Loucy (cell line): Measurements from ENCODE around the gene AADAT.

Source experiments
- H2AFZ ChIP-seq: fragments of 200-600 bp; sonication (generic); 2 replicates; pipeline ENCODE4 v1.6.0; 2016; ENCODE audit warnings: antibody characterized with exemption, mild to moderate bottlenecking, low read length, moderate library complexity
- H3F3A ChIP-seq: fragments of 200-600 bp; 2 replicates; pipeline ENCODE4 v1.6.0; 2016; ENCODE audit warnings: antibody characterized with exemption, low read depth, mild to moderate bottlenecking
- H3K27me3 ChIP-seq: fragments of 200-600 bp; sonication (generic); 2 replicates; pipeline ENCODE4 v1.6.1; 2014; ENCODE audit warnings: low read length, mild to moderate bottlenecking; ENCODE audit not compliant: insufficient read depth, poor library complexity, severe bottlenecking
- H3K36me3 ChIP-seq: fragments of 200-600 bp; sonication (generic); 2 replicates; pipeline ENCODE4 v1.6.1; 2016; ENCODE audit warnings: low read length; ENCODE audit not compliant: insufficient read depth
- H3K4me1 ChIP-seq: fragments of 200-600 bp; sonication (generic); 2 replicates; pipeline ENCODE4 v1.5.1; 2014; ENCODE audit warnings: low read length, mild to moderate bottlenecking; ENCODE audit not compliant: insufficient read depth, poor library complexity, severe bottlenecking
- H3K4me2 ChIP-seq: fragments of 200-600 bp; sonication (generic); 2 replicates; pipeline ENCODE4 v1.6.0; 2014; ENCODE audit warnings: antibody characterized with exemption, low read length, low read depth, mild to moderate bottlenecking; ENCODE audit not compliant: poor library complexity, severe bottlenecking
- H3K4me3 ChIP-seq: fragments of 200-600 bp; sonication (generic); 2 replicates; pipeline ENCODE4 v1.5.1; 2014; ENCODE audit warnings: low read length, mild to moderate bottlenecking, mixed read lengths; ENCODE audit not compliant: poor library complexity, severe bottlenecking
- H3K79me2 ChIP-seq: fragments of 200-600 bp; sonication (generic); 2 replicates; pipeline ENCODE4 v1.6.1; 2014; ENCODE audit warnings: low read length; ENCODE audit not compliant: insufficient read depth
- H3K9ac ChIP-seq: fragments of 200-600 bp; sonication (generic); 2 replicates; pipeline ENCODE4 v1.6.0; 2014; ENCODE audit warnings: mild to moderate bottlenecking, low read depth, low read length, moderate library complexity; ENCODE audit not compliant: poor library complexity, severe bottlenecking
- H3K9me2 ChIP-seq: fragments of 200-600 bp; sonication (generic); replicated peaks from 2 replicates; pipeline ENCODE4 v1.6.1; 2016; ENCODE audit warnings: low read depth, low read length, mixed read lengths
- H3K9me3 ChIP-seq: fragments of 200-600 bp; sonication (generic); 2 replicates; pipeline ENCODE4 v1.6.1; 2014; ENCODE audit warnings: mild to moderate bottlenecking, antibody characterized with exemption, low read length, low read depth; ENCODE audit not compliant: insufficient read depth
- H4K20me1 ChIP-seq: fragments of 200-600 bp; sonication (generic); 2 replicates; pipeline ENCODE4 v1.6.0; 2014; ENCODE audit warnings: antibody characterized with exemption, low read length, mild to moderate bottlenecking; ENCODE audit not compliant: insufficient read depth, poor library complexity, severe bottlenecking
- CTCF ChIP-seq: fragments of 200-600 bp; sonication (generic); conservative IDR thresholded peaks from 2 replicates; pipeline ENCODE4 v1.5.1; 2014; ENCODE audit warnings: mild to moderate bottlenecking, antibody characterized with exemption, low read length
- EZH2phosphoT487 ChIP-seq: fragments of 200-600 bp; IDR thresholded peaks from 2 replicates; pipeline ENCODE4 v1.6.1; 2018; ENCODE audit warnings: antibody characterized with exemption, mild to moderate bottlenecking, moderate library complexity, borderline replicate concordance

The AADAT gene

GRCh38 chr4:170137466-170137865, 47.7 kb upstream of the AADAT start:
- H3K4me3 ChIP-seq = no peak overlapping the region
- H3K9ac ChIP-seq = no peak overlapping the region
- H2AFZ ChIP-seq = no peak overlapping the region
- no peaks in the 10 kb centered on the region for H3K9me2 ChIP-seq
- TF ChIP-seq CTCF (no peak), EZH2phosphoT487 (no peak)
- no peaks in the 10 kb centered on the region for H3K36me3 ChIP-seq
- H3K4me1 ChIP-seq = no peaks in the 10 kb centered on the region
- H3K4me2 ChIP-seq = no peak overlapping the region
- no peaks in the 10 kb centered on the region for H4K20me1 ChIP-seq
- no peaks in the 10 kb centered on the region for H3K27me3 ChIP-seq
- no peaks in the 10 kb centered on the region; the same call in 1 of the 2 replicates for H3K9me3 ChIP-seq
- H3F3A ChIP-seq = no peaks in the 10 kb centered on the region
- no peaks in the 10 kb centered on the region for H3K79me2 ChIP-seq

GRCh38 chr4:170134821-170135220, 45.1 kb upstream of the AADAT start:
- H3K9ac ChIP-seq = no peak overlapping the region
- TF ChIP-seq EZH2phosphoT487 (no peak), CTCF (no peak)
- no peaks in the 10 kb centered on the region for H3K79me2 ChIP-seq
- no peaks in the 10 kb centered on the region for H3K9me2 ChIP-seq
- H3K4me1 ChIP-seq = no peaks in the 10 kb centered on the region
- H2AFZ ChIP-seq = no peak overlapping the region
- no peak overlapping the region for H3K4me2 ChIP-seq
- H4K20me1 ChIP-seq = no peaks in the 10 kb centered on the region
- H3K4me3 ChIP-seq = no peak overlapping the region
- H3K9me3 ChIP-seq = no peaks in the 10 kb centered on the region; the same call in 1 of the 2 replicates
- H3K36me3 ChIP-seq = no peaks in the 10 kb centered on the region
- no peaks in the 10 kb centered on the region for H3F3A ChIP-seq
- H3K27me3 ChIP-seq = no peaks in the 10 kb centered on the region

- no peaks in the 10 kb centered on the region for H3K27me3 ChIP-seq
- no peak overlapping the region for H2AFZ ChIP-seq
- H3K4me1 ChIP-seq = no peaks in the 10 kb centered on the region
- H3K9me2 ChIP-seq = no peaks in the 10 kb centered on the region
- no peak overlapping the region for H3K4me3 ChIP-seq
- no peak overlapping the region for H3K4me2 ChIP-seq
- H3K79me2 ChIP-seq = no peaks in the 10 kb centered on the region
- TF ChIP-seq CTCF (no peak), EZH2phosphoT487 (no peak)
- H3F3A ChIP-seq = no peaks in the 10 kb centered on the region
- H3K9ac ChIP-seq = no peak overlapping the region
- no peaks in the 10 kb centered on the region for H3K36me3 ChIP-seq
- H3K9me3 ChIP-seq = no peaks in the 10 kb centered on the region
- no peaks in the 10 kb centered on the region for H4K20me1 ChIP-seq
These were observed 38.6 kb upstream of the AADAT start for GRCh38 chr4:170128219-170128804.
